ENCODE measurements around the gene NBEA.

Gene NBEA

DNA sequence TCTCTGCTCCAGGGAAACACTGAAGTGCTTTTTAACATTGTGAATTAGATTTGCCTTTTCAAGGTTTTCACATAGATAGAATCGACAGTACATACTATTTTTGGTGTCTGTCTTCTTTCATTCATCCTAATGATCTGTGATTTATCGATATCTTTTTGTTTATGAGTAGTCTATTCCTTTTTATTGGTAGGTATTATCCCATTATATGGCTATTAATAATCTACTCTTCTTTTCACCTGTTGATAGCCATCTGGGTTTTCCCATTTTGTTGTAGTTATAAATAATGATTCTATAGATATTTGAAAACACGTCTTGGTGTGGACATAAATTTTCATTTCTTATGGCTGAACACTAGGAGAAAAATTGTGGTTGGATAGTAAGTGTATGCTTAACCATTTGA lies 271.8 kb downstream of the NBEA start:
- H3K23ac ChIP-seq (ENCODE audit: low read depth, low read length, poor library complexity) = no peak overlapping the region
- no peak overlapping the region for H3K27ac ChIP-seq (replicated peaks; ENCODE audit: low read length)
- no peaks in the 10 kb centered on the region for H3K9me3 ChIP-seq (replicated peaks in 1 of 2; ENCODE audit: control insufficient read depth in 2 of 2, insufficient read depth in 1 of 2, low read depth in 1 of 2, low read length in 2 of 2)
- no peak overlapping the region for H3K14ac ChIP-seq (ENCODE audit: low read length)
- H3K36me3 ChIP-seq (replicated peaks in 1 of 2; ENCODE audit: control insufficient read depth in 2 of 2, insufficient read depth in 2 of 2, low read length in 2 of 2) = no peaks in the 10 kb centered on the region
- H3K18ac ChIP-seq (ENCODE audit: low read length) = no peak overlapping the region
- H3K4me3 ChIP-seq (ENCODE audit: low read length in 2 of 2) = no peak overlapping the region
- H2BK5ac ChIP-seq (ENCODE audit: low read length) = no peak overlapping the region
- no peak overlapping the region for H2AK5ac ChIP-seq (ENCODE audit: low read depth, low read length)
- no peak overlapping the region for H2BK120ac ChIP-seq (ENCODE audit: low read depth, low read length)
- no peak overlapping the region for H3K9ac ChIP-seq (ENCODE audit: low read depth, low read length, poor library complexity)
- WGBS, 2 donors (ENCODE audit: extremely low coverage in 2 of 2, insufficient read length in 2 of 2, insufficient replicate concordance in 1 of 2) = no CpG with 5 or more reads among the region's 3 CpGs
- no peak overlapping the region for H4K8ac ChIP-seq (ENCODE audit: low read depth, low read length)
- no peak overlapping the region for H2AFZ ChIP-seq (ENCODE audit: low read length)
- no peaks in the 10 kb centered on the region for H3K4me1 ChIP-seq (ENCODE audit: control insufficient read depth in 2 of 2, insufficient read depth in 1 of 2, low read depth in 1 of 2, low read length in 2 of 2)
- H3K79me1 ChIP-seq (ENCODE audit: low read depth, low read length) = no peaks in the 10 kb centered on the region
- H3K27me3 ChIP-seq (ENCODE audit: control insufficient read depth in 3 of 3, insufficient read depth in 3 of 3, low read depth in 1 of 3, low read length in 3 of 3) = no peaks in the 10 kb centered on the region
- no peak overlapping the region for H2BK12ac ChIP-seq (ENCODE audit: low read length)
- H2BK15ac ChIP-seq (ENCODE audit: low read length) = no peak overlapping the region
- no peak overlapping the region for H3K4ac ChIP-seq (ENCODE audit: low read length)
- no peak overlapping the region for H4K91ac ChIP-seq (ENCODE audit: low read depth, low read length, poor library complexity)
- DNase-seq (ENCODE audit: low spot score) = no peak
- no peak overlapping the region for H3K4me2 ChIP-seq (ENCODE audit: insufficient read depth, low read length, poor library complexity, severe bottlenecking)

GRCh38 chr13:35216131-35216530 lies 274.1 kb downstream of the NBEA start:
- Histone ChIP-seq H2BK5ac (ENCODE audit: low read length) (no peak overlapping the region), H4K8ac (ENCODE audit: low read depth, low read length) (no peak overlapping the region), H3K4me3 (ENCODE audit: low read length in 2 of 2) (no peak overlapping the region), H3K9ac (ENCODE audit: low read depth, low read length, poor library complexity) (no peak overlapping the region), H3K23ac (ENCODE audit: low read depth, low read length, poor library complexity) (no peak overlapping the region), H3K14ac (ENCODE audit: low read length) (no peak overlapping the region), H3K27ac (replicated peaks; ENCODE audit: low read length) (no peak overlapping the region), H3K18ac (ENCODE audit: low read length) (no peak overlapping the region), H3K27me3 (ENCODE audit: control insufficient read depth in 3 of 3, insufficient read depth in 3 of 3, low read depth in 1 of 3, low read length in 3 of 3) (no peaks in the 10 kb centered on the region), H3K4me2 (ENCODE audit: insufficient read depth, low read length, poor library complexity, severe bottlenecking) (no peak overlapping the region), H4K91ac (ENCODE audit: low read depth, low read length, poor library complexity) (no peak overlapping the region), H3K4ac (ENCODE audit: low read length) (no peak overlapping the region), H3K4me1 (ENCODE audit: control insufficient read depth in 2 of 2, insufficient read depth in 1 of 2, low read depth in 1 of 2, low read length in 2 of 2) (no peaks in the 10 kb centered on the region), H2AK5ac (ENCODE audit: low read depth, low read length) (no peak overlapping the region), H3K36me3 (replicated peaks in 1 of 2; ENCODE audit: control insufficient read depth in 2 of 2, insufficient read depth in 2 of 2, low read length in 2 of 2) (peaks cover 0 to 1% of the 10 kb centered on the region in 2 donors), H3K9me3 (replicated peaks in 1 of 2; ENCODE audit: control insufficient read depth in 2 of 2, insufficient read depth in 1 of 2, low read depth in 1 of 2, low read length in 2 of 2) (peaks cover 0 to 8% of the 10 kb centered on the region in 2 donors), H3K79me1 (ENCODE audit: low read depth, low read length) (no peaks in the 10 kb centered on the region), H2BK12ac (ENCODE audit: low read length) (no peak overlapping the region), H2AFZ (ENCODE audit: low read length) (no peak overlapping the region), H2BK15ac (ENCODE audit: low read length) (no peak overlapping the region), H2BK120ac (ENCODE audit: low read depth, low read length) (no peak overlapping the region)
- WGBS, 2 donors (ENCODE audit: extremely low coverage in 2 of 2, insufficient read length in 2 of 2, insufficient replicate concordance in 1 of 2) = no CpG with 5 or more reads among the region's 2 CpGs
- DNase-seq (ENCODE audit: low spot score) = no peak

DNA sequence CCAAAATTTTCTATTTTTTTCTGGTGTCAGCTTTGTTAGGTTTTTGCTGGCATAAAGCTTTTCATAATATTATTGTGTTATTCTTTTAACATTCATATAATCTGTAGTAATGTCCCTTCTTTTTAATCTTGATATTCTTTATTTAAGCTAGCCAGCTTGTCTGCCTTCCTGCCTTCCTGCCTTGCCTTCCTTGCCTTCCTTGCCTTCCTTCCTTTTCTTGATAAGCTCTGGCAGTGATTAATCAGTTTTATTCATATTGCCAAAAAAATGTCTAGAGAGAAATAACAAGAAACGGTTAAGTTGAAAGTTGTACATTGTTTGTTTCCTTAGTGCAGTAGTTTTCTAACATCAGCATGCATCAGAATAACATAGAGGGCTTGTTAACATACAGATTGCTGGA lies 277.0 kb downstream of the NBEA start:
- Histone ChIP-seq H2BK120ac (ENCODE audit: low read depth, low read length) (no peak overlapping the region), H2AK5ac (ENCODE audit: low read depth, low read length) (no peak overlapping the region), H3K4me2 (ENCODE audit: insufficient read depth, low read length, poor library complexity, severe bottlenecking) (no peak overlapping the region), H3K14ac (ENCODE audit: low read length) (no peak overlapping the region), H2BK12ac (ENCODE audit: low read length) (no peak overlapping the region), H4K8ac (ENCODE audit: low read depth, low read length) (no peak overlapping the region), H3K9ac (ENCODE audit: low read depth, low read length, poor library complexity) (no peak overlapping the region), H3K79me1 (ENCODE audit: low read depth, low read length) (no peaks in the 10 kb centered on the region), H3K9me3 (replicated peaks in 1 of 2; ENCODE audit: control insufficient read depth in 2 of 2, insufficient read depth in 1 of 2, low read depth in 1 of 2, low read length in 2 of 2) (peaks cover 0 to 8% of the 10 kb centered on the region in 2 donors), H3K27ac (replicated peaks; ENCODE audit: low read length) (no peak overlapping the region), H3K18ac (ENCODE audit: low read length) (no peak overlapping the region), H2AFZ (ENCODE audit: low read length) (no peak overlapping the region), H3K4me1 (ENCODE audit: control insufficient read depth in 2 of 2, insufficient read depth in 1 of 2, low read depth in 1 of 2, low read length in 2 of 2) (peaks cover 0 to 3% of the 10 kb centered on the region in 2 donors), H3K36me3 (replicated peaks in 1 of 2; ENCODE audit: control insufficient read depth in 2 of 2, insufficient read depth in 2 of 2, low read length in 2 of 2) (peaks cover 0 to 1% of the 10 kb centered on the region in 2 donors), H3K23ac (ENCODE audit: low read depth, low read length, poor library complexity) (no peak overlapping the region), H2BK15ac (ENCODE audit: low read length) (no peak overlapping the region), H3K27me3 (ENCODE audit: control insufficient read depth in 3 of 3, insufficient read depth in 3 of 3, low read depth in 1 of 3, low read length in 3 of 3) (no peaks in the 10 kb centered on the region), H3K4me3 (ENCODE audit: low read length in 2 of 2) (no peak overlapping the region), H4K91ac (ENCODE audit: low read depth, low read length, poor library complexity) (no peak overlapping the region), H2BK5ac (ENCODE audit: low read length) (no peak overlapping the region), H3K4ac (ENCODE audit: low read length) (no peak overlapping the region)
- no CpG with 5 or more reads among the region's 1 CpG for WGBS, 2 donors (ENCODE audit: extremely low coverage in 2 of 2, insufficient read length in 2 of 2, insufficient replicate concordance in 1 of 2)
- DNase-seq (ENCODE audit: low spot score) = no peak

- H2AK5ac ChIP-seq (ENCODE audit: low read depth, low read length) = no peak overlapping the region
- no peak overlapping the region for H2BK12ac ChIP-seq (ENCODE audit: low read length)
- peaks cover 11 to 14% of the 10 kb centered on the region in 2 donors for H3K4me1 ChIP-seq (ENCODE audit: control insufficient read depth in 2 of 2, insufficient read depth in 1 of 2, low read depth in 1 of 2, low read length in 2 of 2)
- peak overlapping the region; percentile 78 for H3K27ac ChIP-seq (replicated peaks; ENCODE audit: low read length)
- H3K4me2 ChIP-seq (ENCODE audit: insufficient read depth, low read length, poor library complexity, severe bottlenecking) = no peak overlapping the region
- H3K9ac ChIP-seq (ENCODE audit: low read depth, low read length, poor library complexity) = no peak overlapping the region
- H4K91ac ChIP-seq (ENCODE audit: low read depth, low read length, poor library complexity) = no peak overlapping the region
- no peak overlapping the region for H4K8ac ChIP-seq (ENCODE audit: low read depth, low read length)
- H3K14ac ChIP-seq (ENCODE audit: low read length) = no peak overlapping the region
- WGBS, 2 donors (ENCODE audit: extremely low coverage in 2 of 2, insufficient read length in 2 of 2, insufficient replicate concordance in 1 of 2) = no CpG with 5 or more reads among the region's 1 CpG
- H2AFZ ChIP-seq (ENCODE audit: low read length) = peak overlapping the region; percentile 64
- H2BK120ac ChIP-seq (ENCODE audit: low read depth, low read length) = no peak overlapping the region
- DNase-seq (ENCODE audit: low spot score) = peak; percentile 3
- no peaks in the 10 kb centered on the region for H3K79me1 ChIP-seq (ENCODE audit: low read depth, low read length)
- H3K23ac ChIP-seq (ENCODE audit: low read depth, low read length, poor library complexity) = no peak overlapping the region
- H2BK5ac ChIP-seq (ENCODE audit: low read length) = no peak overlapping the region
- no peak overlapping the region for H3K18ac ChIP-seq (ENCODE audit: low read length)
- H3K4ac ChIP-seq (ENCODE audit: low read length) = no peak overlapping the region
- no peak overlapping the region for H2BK15ac ChIP-seq (ENCODE audit: low read length)
- H3K27me3 ChIP-seq (ENCODE audit: control insufficient read depth in 3 of 3, insufficient read depth in 3 of 3, low read depth in 1 of 3, low read length in 3 of 3) = no peaks in the 10 kb centered on the region
- H3K4me3 ChIP-seq (ENCODE audit: low read length in 2 of 2) = no peak overlapping the region
- H3K9me3 ChIP-seq (replicated peaks in 1 of 2; ENCODE audit: control insufficient read depth in 2 of 2, insufficient read depth in 1 of 2, low read depth in 1 of 2, low read length in 2 of 2) = peaks cover 0 to 8% of the 10 kb centered on the region in 2 donors
- H3K36me3 ChIP-seq (replicated peaks in 1 of 2; ENCODE audit: control insufficient read depth in 2 of 2, insufficient read depth in 2 of 2, low read length in 2 of 2) = no peaks in the 10 kb centered on the region
These were observed 283.1 kb downstream of the NBEA start for GRCh38 chr13:35225159-35225558.
